Limb (tissue), 2 donors: ENCODE measurements around the gene MOK.
A peak's percentile ranks its signal among the peaks of the same experiment; 100 is the strongest.

ENCODE experiments used
- DNase-seq, 2 donors: peaks; one replicate each; pipeline ENCODE4 v3.0.0-alpha.2; 2016; ENCODE audit errors: extremely low spot score in 2 of 2

MOK gene

DNA sequence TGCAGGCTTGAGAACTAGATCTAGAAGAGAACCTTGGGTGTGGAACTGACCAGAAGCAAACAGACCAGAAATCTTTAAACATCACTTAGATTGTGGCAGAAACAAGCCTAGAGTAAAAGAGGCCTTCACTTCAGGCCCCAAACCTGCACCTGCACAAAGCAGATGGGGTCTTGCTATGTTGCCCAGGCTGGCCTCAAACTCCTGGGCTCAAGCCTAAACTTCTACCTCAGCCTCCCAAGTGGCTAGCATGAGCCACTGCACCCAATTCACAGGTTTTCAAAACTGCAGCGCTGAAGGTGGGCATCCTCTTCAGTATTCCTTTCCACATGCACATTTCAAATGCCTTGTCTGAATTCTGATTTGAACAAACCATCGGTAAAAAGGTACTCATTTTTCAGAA, 19.9 kb downstream of the MOK start:
- no peak for DNase-seq

DNA sequence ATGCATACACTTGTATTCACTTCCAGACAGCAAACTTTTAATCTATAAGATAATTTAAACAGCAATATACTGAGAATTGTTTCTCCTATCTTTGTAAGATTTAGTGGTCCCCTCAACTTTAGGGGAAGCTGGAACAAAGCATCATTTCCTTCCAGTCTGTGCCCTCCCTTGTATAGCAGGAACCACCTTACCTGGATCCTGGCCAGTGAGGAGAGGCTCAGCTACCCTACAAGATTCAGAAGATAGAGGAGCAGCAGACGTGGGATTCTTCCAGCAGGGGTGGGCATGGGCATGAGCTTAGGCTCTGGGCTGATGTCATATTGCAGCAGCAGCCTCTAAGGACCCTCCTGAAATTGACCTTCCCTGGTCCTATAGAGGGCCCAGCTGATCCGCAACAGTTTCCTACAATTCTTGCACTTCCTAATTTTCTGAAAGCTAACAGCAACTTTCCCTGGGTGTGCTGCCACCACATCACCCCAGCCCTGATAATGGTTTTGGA, 21.3 kb downstream of the MOK start:
- DNase-seq = no peak

DNA sequence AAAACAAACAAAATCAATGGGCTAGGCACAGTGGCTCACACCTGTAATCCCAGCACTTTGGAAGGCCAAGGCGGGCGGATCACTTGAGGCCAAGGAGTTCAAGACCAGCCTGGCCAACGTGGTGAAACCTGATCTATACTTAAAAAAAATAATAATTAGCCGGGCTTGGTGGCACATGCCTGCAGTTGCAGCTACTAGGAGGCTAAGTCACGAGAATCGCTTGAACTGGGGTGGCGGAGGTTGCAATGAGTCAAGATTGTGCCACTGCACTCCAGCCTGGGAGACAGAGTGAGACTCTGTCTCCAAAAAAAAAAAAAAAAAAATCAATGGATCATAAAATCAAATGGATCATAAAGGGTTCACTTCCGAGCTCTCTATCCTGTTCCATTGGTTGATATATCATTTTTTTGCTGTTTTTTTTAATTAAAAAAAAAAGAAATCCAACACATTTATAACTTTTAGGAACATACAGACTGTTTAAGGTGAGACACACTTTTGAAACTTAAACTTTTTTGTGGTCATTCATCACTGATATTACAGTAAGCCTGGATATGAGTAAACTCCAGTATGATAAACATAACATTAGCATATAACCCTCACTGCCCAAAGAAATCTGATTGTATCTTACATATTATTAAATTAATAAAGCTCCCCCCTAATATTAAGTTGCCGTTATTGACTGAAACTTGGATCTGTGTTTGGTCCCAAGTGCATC, 22.1 kb downstream of the MOK start:
- DNase-seq = no peak

DNA sequence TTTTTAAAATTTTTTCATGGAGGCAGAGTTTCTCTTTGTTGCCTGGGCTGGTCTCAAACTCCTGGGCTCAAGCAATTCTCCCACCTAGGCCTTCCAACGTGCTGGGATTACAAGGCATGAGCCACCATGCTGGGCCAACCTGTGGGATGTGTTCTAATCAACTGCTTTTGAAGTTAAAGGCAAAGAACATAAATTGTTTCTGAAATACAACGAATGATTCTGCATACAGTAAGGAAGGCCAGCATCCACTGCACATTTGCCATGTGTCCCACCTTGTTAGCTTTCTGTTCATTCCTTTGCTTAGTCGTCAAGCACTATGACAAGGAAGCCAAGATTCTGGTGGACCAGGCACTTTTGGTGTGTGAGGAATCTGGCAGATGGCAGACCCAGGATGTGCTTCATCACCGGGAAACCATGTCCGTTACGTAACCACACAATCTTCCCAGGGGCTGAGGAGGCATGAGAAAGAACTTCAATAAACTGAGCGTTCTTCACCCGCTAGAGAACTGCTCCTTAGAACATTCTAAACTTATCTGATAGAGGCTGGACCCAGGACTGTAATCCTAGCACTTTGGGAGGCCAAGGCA, 24.5 kb downstream of the MOK start:
- no peak for DNase-seq

DNA sequence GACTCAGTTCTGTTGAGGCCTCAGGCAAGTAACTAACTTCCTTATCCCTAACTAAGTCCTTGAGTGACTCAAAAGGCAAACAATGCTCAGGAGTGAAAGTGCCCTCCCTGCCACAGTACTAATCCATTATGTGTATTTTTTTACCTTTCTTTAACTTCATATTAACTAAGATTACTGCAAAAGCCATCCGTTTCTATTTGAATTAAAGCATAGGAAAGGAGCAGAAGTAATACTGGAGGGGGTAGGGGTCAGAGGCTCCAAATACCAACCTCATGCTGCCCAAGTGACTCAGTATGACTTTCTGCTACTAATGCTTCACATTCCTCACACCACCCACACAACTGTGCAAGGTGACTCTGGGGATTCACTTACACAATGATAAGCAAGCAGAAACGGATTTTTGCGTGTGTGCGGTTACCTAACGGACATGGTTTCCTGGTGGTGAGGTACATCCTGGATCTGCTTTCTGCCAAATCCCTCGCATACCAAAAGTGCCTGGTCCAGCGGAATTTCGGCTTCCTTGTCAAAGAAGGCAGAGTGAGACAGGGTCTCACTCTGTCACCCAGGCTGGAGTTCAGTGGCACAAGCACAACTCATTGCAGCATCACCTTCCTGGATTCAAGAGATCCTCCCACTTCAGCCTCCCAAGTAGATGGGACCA, 25.1 kb downstream of the MOK start:
- no peak for DNase-seq

DNA sequence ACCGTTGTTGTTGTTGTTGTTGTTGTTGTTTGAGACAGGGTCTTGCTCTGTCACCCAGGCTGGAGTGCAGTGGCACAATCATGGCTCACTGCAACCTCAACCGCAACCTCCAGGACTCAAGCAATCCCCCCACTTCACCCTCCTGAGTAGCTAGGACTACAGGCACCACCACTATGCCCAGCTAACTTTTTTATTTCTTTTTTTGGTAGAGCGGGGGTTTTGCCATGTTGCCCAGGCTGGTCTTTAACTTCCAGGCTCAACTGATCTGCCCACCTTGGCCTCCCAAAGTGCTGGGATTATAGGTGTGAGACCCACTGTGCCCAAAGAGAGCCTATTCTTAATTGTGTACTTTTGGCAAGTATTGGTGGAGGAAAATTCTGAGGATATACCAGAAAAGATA, 25.7 kb downstream of the MOK start:
- no peak for DNase-seq

DNA sequence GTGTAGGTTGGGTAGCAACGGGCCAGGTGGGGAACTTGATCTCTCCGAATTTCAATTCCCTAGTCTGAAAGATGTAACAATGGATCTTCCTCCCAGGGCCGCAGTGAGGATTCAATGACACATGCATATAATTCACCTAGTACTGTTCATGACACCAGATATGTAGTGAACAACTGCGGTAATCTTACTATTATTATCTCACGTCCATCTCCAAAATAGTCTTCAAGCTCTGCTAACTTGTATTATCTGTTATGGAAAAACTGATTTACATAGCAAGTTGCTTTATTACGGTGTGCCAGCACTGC, 26.4 kb downstream of the MOK start:
- no peak for DNase-seq

DNA sequence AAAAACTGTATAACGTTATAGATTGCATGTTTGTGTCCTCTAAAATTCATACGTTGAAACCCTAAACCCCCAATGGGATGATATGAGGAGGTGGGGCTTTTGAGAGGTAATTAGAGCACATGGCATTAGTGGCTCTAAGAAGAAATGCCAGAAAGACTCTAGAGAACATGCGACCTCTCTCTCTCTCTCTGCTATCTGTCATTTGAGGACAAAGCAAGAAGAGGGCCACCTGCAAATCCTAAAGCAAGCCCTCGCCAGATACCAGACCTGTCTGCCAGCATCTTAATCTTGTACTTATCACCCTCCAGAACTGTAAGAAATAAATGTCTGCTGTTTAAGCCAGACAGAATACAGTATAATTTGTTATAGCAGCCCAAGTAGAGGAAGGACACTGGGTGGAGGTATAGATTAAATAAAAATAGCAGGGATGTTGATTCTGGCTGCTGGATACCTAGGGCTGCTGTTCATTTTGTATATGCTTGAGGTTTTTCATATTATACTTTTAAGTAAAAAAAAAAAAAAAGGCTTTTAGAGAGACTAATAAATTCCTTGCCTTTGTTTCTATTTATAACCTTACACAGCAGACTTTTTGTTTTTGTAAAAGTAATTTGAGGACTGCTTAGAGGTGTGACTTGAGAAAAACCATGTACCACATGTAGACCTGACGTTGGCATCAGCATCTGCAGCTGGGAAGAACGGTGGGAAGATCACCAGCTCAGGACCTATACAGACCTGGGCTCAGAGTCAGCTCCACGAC, 26.9 kb downstream of the MOK start:
- no peak for DNase-seq

DNA sequence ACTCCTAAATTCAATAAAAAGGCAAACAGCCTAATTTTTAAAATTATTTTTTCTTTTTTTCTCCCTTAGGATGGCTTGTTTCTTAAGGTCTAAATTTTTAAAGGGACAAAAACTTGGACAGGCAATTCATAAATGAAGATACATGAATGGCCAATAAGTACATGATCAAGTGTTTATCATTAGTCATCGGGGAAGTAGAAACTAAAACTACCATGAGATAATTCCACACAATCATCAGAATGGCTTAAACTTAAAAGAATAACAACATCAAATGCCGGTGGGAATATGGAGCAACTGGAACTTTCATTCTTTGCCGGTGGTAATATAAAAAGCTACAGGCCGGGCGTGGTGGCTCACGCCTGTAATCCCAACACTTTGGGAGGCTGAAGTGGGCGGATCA, 29.1 kb downstream of the MOK start:
- no peak for DNase-seq

DNA sequence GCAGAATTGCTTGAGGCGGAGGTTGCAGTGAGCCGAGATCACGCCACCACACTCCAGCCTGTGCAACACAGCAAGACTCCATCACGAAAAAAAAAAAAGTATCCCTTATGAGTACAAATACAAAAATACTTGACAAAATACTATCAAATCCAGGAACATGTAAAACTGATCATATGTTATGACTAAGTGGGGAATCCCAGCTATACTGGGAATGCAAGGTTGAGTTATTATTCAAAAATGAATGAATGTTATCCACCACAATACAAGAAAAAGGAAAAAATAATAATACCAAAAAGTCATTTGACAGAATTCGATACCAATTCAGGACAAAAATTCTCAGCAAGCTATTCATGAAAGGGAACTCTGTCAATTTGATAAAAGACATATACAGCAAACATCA, 32.6 kb downstream of the MOK start:
- DNase-seq = no peak

DNA sequence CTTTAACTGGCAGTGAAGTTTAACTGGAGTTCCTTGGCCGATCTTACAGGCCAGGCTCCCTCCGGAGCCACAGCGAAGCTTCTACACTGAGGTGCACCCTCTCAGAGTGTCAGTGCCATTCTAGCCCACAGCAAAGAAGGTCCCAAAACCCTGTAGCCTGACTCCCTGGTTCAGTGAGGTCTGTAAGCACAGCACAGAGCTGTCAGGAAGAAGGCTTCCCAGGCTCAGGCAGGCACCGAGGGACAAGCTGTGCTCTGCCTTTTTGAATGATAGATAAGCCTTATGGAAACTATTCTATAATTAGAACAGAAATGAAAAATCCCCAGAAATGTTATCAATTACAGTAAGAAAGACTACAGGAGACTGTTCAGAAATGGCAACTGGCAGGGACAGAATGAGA, 40.2 kb downstream of the MOK start:
- no peak for DNase-seq

DNA sequence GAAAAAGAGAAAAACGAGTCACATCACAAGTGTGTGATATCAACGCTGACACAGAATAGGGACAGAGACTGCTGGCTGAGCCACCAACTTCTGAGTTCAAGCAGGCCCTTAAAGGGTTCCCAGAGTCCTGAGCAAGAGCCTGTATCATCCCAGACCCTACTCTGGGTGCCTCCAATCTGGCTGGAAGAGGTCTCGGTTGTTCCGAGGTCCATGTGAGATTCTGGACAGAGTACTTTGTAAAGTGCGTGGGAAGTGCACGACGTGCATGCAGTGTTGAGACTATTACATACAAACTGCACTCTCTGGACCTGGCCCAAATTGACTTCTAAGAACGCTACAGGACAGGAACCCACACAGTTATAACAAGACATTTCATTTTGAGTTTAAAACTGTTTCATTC, 40.6 kb downstream of the MOK start:
- DNase-seq = no peak

DNA sequence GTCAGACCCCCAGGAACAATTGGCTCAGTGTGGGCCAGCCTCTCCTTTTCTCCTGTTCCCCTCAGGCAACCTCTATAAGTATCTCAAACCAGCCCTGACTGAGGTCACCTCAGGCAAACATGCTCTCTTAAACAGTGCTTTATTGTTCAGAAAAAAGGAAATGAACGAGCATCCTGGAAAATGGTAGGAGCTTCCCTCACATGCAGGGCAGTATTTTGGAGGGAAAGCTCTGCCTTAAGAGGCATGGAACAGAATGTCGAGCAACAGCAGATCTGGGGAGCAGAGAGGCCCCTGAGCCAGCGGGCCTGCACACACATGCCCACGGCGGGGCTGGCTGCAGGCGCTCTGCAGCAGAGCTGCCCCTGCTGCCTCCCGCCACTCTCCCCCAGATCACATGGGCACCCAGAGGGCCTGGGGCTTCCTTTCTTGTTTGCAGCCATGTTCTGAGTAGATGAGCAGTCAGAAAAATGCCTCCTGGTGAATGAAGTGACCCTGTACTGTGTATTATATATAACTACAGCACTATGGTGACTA, 42.0 kb downstream of the MOK start:
- peak; percentile 11 to 49 for DNase-seq

DNA sequence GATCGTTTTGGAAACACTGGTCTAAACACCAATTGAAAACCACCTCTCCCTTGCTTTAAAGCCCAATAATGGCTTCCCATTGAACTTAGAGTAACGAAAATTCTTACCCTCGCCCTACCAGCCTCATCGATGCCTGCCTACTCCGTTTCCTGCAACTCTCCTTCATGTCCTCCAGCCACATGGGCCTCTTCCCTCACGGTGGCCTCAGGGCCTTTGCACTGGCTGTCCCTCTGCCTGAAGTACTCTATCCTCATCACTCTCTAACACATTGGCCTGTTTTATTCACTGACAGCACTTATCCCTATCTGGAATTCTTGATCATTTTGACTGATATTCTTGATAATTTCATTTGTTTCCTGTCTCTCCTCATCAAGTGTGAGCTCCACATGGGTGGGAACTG, 46.8 kb downstream of the MOK start:
- no peak for DNase-seq

DNA sequence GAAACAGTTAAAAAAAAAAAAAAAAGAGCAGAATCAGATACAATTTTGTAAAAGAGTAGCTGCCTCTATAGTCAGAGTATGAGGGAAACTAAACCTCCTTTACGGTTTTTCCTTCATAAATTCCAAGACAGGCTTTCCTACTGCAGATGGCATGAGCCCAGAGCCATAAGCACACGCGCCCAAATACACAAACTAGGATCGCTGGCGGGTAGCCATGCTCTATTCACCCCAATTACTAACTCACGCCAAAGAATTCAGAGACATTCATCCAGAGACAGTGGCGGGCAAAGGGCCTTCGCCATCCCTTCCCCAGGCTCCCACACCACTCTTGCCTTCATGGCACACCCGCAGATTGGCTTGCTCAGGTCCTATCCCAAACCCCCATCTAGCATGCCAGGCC, 48.2 kb downstream of the MOK start:
- no peak for DNase-seq

DNA sequence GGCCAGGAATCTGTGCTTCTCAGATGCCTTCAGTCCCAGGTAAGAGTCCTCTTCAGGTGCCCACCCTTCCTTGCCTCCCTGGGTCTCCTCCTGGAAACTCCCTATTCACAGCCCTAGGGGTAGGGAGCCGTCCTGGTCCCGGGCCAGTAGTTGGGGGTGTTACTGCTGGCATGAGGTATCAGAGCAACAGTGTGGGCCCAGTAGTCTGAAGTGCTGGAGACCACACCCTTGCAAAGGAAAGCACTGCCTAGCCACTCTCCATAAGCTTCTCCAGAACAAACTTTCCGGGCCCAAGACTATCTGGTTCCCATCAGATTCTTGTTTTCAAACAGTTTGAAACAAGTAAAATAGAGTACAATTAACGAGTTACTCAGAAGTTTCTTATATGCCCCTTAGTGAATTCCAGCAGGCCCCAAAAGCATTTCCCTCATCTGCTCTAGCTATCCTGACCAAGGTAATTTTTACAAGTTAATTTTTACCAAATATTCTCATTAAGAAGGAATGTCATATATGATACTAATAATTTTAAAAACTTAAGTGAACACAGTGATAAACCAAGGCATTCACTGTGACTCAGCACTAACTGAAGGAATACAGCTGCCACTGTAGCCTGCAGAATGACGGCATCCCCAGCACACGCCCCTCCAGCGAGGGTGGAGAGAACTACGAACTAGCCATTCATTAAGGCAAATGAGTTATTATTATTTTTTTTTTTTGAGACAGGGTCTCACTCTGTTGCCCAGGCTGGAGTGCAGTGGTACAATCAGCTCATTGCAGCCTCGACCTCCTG, 49.4 kb downstream of the MOK start:
- DNase-seq = no peak

DNA sequence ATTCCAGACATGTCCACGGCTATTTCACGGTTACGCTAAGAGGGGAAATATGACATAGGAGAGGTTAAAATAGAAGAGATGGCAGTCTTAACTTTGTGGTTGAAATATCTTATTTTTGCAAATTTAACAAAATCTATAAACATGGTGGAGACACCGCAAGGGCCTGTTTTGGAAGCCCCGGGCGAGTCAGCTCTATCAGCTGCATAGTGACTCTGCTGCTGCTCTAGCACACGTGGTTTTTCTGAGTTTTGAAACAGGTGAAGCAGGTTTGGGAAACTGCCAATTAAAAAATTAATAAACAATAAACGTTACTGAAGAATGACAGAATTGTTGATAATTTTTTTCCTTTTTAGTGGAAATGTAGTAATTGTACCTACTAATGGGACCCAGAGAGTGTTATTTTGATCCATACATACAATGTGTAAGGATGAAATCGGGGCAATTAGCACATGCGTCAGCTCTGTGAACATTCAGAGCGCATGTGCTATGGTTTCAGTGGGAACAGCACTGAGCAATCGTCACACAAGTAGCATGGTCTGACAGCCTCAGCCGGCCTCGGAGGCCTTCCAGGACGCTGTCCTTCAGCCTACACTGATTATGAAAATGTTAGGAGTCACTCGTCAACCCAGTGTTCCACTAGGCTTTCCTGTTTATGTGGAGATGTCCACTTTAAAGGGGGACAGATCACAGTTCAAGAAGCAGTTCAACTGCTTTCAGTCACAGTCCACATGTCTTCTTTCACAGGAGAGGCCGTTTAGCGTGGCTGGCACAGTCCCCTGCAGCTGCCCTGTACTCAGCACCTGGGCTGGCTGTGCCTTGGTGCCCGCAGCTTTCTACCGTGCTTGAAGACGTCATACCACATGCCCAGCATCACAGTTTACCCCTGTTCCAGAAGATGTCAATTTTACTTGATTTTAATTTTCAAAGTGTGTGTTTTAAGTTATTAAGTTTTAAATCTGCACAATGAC, 51.8 kb downstream of the MOK start:
- DNase-seq = no peak

DNA sequence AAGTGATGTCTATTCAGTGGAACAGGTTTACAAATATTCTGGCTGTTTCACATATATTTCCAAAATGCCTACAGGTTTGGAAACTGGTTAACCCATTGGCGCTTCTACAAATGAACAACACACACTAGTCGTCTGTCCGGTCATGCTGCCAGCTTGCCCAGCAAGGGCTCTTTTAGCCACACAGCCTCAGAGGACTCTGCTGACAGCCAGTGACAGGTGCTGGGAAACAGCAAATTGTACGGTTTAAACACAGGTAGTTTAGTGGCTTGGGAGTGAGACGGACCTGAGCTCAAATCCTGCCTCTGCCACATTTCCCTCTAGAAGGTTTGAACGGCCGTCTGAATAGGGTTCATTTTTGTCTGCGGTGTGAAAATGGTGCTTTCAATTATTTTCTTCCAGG, 53.8 kb downstream of the MOK start:
- DNase-seq = no peak

DNA sequence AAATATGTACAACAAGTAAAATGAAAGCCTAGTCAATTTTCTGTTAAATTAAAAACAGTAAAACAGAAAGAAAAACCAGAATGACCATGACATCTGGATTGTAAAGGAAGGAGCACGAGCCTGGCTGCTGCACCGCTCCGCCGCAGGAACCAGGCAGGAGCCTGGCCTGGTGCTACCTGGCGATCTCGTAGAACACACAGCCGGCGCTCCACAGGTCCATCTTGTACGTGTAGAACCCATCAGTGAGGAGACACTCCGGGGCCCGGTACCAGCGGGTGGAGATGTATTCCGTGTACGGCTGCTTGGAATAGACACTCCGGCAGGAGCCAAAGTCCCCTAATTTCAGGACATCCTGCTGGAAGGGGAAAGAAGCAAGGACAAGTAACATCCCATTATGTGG, 54.3 kb downstream of the MOK start:
- no peak for DNase-seq

DNA sequence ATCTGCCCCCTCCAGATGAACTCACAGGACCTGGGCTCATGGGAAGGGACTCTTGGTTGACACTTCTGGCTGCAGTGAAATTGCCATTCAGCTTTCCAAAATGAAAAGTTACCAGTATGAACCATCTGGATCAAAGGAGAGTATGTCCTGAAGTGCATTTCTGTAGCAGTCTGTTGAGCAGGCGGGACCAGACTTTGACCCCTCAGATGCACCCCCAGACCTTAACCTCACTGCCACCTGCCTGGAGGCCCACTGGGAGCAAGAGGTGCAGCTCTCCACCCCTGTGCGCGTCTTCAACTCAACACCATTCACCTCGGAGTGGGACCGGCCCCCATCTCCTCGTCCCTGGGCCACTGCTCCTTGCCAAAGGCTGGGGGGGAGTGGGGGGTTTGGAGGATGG, 55.0 kb downstream of the MOK start:
- DNase-seq = peak in 1 of 2 donors; percentile 16
